Measurements from ENCODE around the gene EXOC6B.
A peak's percentile ranks its signal among the peaks of the same experiment; 100 is the strongest.

The EXOC6B gene

DNA sequence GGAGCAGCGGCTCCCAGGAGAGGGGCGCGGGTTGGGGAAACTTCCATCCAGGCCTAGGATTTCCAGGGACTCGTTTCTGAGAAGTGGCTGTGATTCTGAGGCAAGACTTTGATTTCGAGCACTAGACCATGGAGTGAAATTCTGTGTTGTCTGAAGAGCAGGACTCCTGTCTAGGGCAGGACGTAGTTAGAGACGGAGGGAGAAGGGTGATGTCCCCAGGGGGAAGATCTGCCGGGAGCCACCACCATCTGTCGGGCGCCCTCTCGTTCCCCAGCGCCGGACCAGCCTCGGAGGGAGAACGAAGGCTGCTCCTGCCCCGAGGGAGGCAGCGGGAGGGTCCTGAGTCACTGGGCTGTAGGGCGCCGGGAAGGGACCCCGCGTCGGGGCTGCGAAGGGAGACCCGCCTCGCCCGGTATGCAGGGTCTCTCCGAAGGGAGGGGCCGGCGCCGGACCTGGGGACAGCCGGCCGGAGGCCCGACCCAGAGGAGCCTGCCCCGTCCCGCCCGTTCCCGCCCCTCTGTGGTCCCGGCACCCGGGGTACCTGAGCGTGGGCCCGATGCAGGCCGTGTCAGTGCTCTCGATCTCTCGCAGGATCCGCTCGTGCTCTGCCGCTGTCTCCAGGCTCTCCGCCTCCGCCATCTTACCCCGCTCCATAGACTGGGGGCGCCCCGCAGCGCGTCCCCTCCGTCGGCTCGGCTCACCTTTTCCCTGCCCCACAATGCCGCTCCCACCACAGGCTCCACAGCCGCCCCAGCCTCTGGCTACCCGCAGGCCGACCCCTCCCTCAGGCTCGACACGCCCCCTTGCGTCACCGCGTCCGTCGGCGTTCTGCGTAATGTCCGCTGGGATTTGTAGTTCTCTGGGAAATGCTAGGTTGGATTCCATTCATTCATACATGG, at the start of gene EXOC6B:
TSS of gene EXOC6B (minus strand) at position 777 of the 899 bp plus-strand sequence.
- DNase-seq: peak; percentile 94

DNA sequence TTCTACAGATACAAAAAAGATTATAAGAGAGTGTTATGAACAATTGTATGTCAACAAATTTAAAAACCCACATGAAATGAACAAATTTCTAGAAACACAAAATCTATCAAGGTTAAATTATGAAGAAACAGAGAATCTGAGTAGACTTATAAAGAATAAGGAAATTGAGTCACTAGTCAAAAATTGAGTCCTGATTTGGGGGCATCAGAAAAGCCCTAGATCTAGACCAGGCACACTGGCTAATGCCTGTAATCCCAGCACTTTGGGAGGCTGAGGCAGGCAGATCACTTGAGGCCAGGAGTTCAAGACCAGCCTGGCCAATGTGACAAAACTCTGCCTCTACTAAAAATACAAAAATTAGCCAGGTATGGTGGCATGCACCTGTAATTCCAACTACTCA, 46.0 kb upstream of the EXOC6B start:
- no peak for DNase-seq

DNA sequence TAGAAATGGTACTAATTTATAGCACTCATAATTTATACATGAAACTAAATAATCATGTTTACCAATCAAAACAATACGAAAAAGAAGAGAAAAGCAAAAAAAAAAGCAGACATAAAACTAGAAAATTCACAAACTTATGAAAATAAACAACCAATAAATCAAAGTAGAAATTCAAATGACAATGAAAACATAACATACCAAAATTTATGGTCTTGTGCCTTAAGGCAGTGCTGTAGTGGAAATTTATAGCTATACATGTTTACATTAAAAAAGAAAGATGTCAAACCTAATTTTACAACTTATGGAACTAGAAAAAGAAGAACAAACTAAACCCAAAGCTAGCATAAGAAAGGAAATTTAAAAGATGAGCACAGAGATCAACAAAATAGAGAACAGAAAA, 45.2 kb upstream of the EXOC6B start:
- DNase-seq: no peak

DNA sequence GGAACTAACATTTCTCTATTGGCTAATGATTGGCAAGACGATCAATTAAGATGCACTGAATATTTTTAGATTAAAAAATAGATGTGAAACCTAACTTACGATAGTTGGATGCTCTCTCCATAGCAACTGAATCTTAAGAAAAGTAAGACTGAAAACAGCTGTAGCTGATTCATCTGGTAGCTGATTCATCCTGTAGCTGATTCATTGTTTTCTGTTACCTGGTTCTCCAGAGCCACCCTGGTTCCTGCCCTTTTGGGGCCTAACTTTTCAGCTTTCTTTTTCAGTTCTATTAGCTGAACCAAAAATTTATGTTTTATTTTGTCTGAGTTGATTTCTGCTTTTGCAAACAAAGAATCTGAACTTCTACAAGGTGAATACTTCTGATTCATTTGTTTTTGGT, 38.7 kb upstream of the EXOC6B start:
- DNase-seq: no peak

DNA sequence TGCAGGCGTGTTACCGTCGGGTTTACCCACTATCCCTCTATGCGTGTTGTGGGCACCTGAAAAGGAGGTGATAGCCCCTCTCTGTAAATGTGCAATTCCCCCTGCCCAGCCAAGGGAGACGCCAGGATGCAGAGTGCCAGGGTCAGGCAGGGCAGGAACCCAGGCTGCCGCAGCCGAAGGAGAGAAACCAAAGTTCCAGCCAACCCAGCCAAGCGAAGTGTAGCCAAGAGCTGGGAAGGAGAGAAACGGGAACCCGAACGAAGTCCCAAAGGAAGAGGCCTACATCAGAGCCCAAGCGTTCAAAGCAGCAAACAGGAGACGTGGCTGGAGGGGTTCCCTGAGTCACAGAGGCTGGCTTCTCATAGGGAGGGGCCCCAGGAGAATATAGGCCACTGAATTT, 37.2 kb upstream of the EXOC6B start:
- peak; percentile 31 for DNase-seq

DNA sequence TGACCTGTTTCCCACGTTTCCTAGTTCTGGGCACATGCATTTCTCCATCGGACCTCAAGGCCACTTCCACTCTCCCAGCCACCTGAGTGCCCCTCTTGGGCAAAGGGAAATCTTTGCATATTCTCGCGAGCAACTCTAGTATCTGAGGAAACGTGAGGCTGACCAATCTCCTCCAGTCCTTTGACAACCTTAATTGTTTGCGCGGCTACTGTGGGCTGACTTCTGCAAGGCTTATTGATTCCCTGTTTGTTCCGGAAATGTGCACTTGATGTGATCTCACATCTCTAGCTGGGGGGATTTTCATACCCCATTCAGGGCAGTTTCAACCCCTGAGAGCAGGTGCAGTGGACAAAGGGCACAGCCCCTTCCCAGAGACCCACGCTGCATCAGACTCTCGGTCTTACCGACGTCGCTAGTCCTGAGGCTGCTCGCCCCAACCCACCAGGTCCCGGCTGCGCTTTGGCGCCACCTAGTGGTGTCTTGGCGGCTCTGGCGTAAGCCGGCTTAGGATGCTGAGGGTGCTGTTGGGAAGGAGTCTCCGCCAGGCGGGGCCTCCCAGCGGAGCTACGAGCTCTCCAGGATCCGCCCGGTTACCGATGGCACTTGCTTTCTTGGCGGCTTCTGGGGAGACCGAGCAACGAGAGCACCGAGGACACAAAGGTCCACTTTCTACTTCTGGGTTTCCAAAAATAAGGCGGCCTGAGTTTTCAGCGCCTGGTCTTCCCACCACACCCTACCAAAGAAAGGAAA, 36.6 kb upstream of the EXOC6B start:
- DNase-seq: peak; percentile 92

DNA sequence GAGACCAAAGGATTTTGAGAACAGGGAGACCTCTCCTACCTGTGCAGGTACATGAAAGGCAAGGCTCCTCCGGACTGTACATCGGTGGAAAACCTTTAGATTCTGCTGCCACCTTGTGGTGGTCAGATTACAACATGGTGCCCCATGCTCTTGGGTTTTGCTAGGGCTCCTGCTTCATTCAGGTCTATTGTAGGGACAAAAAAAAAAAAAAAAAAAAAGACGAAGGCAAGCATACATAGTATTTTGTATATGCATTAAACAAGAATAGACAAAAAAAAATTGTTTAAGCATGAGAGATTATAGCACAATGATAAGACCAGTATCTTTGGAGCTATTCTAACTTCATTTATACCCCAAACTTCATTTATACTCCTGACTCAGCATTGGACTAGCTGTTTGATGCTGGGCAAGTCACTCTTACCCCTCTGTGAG, 34.0 kb upstream of the EXOC6B start:
- peak; percentile 84 for DNase-seq

DNA sequence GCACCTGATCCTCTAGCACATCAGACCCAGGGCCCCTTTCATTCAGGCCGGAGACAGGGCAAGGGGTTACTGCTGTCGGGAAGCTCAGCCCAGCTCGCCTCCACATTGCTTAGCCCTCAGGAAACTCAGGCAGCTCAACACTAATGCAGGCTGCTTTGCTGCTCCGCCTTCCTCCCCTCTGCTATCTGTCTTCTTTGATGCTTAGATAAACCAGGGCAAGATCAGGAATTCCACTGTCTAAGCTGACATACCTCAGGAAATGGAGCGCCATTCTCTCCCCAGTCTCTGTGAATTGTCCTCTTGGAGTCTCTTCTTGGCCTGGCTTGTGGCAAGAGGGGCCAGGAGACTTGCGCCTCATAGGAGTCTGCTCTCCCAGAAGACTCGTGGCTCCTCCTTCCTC, 25.5 kb upstream of the EXOC6B start:
- DNase-seq: no peak

DNA sequence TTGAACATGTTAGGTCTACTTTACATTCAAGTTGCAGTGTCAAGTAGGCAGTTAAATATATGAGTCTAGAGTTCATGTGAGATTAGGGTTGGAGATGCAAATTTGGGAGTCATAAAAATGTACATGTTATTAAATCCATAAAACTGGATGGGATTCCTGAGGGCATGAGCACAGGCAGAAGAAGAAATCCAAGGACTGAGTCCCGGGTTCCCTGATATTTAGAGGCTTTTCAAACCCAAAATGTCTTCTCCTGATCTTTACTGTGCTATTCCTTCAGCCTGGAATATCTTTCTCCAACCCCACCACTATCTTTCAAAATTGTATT, 23.3 kb upstream of the EXOC6B start:
- no peak for DNase-seq

DNA sequence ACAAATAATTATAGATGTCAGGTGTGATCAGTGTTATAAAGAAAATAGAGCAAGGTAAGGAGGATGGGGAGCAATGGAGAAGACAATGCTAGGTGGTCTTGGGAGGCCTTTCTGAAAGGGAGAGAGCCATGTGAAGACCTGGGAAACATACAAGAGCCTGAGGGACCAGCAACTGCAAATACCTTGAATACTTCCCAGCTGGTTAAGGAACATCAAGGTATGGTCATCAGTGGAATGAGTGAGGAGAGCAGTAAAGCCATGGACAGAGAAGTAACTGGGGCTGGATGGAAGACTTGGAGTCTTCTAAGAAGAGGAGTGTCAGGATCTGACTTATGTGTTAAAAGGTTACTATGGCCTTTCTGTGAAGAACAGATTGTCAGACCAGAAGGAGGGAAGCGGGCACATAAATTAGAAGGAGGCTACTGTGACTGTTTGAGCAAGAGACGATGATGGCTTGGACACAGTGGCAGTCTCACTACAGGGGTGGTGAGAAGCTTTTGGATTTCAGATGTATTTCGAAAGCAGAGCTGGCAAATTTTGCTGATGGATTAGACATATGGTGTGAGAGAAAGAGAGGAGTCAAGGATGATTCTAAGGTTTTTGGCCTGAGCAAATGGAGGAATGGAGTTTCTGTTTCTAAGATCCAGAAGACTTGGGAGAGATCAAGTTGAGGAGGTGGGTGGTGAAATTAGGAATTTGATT, 22.8 kb upstream of the EXOC6B start:
- DNase-seq: no peak

DNA sequence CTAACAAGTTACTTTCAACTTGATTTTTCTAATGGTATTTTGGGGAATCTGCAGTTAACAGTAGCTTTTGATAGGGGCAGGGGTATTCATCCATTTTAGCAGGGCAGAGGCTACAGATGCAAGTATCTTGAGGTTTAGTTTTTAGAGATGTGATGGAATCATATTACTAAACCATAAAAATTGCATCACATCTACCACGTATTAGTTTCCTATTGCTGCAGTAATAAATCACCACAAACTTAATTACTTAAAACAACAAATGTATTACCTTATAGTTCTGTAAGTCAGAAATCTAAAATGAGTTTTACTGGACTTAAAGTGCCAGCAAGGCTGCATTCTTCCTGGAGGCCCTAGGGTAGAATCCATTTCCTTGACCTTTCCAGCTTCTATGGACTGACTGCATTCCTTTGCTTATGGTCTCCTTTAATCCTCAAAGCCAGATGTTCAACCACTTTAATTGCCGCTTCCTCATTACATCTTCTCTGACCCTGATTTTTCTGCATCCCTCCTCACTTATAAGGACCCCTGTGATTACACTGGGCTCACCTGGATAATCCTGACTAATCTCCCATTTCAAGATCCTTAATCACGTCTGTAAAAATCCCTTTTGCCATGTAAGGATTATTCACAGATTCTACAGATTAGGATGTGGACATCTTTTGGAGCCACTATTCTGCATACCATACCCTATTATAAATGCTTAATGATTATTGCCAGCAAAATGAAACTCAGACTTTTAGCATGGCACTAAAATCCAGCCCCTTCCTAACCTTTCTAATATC, 21.9 kb upstream of the EXOC6B start:
- no peak for DNase-seq

DNA sequence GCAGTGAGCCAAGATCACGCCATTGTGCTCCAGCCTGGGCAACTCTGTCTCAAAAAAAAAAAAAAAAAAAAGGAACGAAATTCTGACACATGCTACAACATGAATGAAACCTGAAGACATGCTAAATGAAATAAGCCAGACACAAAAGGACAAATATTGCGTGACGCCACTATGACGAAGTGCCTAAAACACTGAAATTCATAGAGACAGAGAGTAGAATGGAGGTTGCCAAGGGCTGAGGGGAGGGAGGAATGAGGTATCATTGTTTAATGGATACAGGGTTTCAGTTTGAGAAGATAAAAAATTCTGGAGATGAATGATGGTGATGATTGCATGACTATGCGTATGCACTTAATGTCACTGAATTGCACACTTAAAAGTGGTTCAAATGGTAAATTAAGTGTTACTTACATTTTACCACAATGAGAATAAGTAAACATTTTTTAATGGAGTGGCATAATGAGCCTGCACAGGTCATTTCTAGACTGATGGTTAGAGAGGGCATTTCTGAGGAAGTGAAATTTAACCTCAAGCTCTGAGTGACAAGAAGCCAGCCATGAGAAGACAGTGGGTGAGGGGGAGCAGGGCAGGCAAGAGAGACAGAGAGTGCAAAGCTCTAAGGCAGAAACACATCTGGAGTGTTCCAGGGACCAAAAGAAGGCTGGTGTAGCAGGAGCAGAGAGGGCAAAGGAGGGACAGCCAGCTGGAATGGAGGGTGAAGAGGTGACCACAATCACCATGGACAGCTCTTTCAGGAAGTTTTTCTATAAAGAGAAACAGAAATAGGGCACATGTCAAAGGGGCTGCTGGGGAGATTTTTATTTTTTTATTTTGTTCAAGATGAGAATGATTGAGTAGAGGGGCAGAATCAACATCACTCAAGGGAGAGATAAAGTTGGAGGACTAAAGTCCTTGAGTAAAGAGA, 20.6 kb upstream of the EXOC6B start:
- DNase-seq: no peak

DNA sequence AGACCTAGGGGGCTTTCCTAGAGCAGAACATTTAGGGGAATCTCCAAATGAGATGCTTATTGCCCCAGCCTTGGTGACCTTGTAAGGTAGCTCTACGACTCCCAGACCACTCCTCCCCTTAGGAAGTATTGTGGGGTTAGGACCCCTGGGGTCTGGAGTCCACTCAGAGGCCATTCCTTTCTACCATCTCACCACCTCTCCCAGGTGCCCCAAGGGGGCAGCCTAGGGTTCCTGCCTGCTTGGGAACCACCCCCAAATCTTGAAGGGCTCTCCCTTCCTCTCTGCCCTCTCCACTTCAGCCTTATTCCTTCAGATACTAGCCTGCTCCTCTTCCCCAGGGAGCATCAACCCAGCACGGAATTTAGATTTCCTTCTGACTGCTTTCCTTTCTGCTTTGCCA, 17.5 kb upstream of the EXOC6B start:
- no peak for DNase-seq

DNA sequence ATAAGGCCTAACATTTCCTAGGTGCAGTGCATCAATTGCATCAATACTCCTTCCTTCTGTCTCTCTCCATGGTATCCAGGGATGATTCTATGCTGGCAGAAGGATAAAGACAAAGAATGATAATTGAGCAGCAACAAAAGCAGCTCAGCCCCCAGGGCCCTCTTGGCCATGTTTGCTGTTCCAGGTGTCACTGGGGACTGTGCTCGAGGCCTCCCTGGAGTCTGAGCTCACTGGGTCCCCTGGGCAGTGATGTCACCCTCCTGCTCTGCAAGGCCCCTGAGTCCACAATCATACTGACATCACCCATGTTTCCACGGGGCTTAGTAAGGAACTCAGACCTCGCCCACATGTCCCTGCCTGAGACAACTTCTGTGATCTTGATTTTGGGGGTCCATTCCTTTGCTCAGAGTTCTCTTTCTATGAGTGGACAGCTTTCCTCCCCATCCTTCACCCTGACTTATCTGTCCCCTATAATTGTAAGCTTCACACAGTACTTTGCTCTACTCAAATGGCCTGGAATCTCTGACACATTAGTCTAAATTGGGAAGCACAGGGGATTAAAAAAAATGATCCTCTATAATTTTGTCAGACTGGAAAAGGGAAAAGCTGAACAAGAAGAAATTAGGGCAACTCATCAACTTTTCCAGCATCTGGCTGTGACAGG, 15.8 kb upstream of the EXOC6B start:
- DNase-seq: peak; percentile 83

DNA sequence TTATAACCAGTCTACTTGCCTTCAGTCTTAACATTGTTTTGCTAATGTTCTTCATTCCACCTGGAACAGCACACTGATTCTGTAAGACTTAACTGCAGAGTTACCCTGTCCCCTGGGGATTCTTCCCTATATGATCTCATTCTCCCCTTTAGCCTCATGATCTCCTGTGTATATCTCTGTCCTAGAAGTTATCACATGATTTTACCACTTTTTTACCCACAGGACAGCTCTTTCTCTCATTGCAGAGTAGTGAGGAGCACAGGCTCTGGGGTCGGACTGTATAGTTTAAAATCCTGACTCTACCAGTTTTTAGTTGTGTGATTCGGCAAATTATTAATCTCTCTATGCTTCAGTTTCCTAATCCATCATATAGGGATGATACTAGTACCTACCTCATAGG, 14.2 kb upstream of the EXOC6B start:
- DNase-seq: no peak

DNA sequence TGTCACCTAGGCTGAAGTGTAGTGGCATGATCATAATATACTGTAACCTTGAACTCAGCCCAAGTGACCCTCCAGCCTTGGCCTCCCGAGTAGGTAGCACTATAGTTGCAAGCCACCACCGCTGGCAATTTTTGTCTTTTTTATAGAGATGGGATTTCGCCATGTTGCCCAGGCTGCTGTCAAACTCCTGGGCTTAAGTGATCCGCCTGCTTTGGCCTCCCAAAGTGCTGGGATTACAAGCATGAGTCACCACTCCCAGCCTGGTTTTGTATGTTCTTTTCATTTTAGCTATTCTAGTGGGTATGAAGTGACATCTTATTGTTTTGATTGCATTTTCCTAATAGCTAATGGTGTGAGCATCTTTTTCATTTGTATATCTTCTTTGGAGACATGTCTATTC, 11.3 kb upstream of the EXOC6B start:
- DNase-seq: no peak

DNA sequence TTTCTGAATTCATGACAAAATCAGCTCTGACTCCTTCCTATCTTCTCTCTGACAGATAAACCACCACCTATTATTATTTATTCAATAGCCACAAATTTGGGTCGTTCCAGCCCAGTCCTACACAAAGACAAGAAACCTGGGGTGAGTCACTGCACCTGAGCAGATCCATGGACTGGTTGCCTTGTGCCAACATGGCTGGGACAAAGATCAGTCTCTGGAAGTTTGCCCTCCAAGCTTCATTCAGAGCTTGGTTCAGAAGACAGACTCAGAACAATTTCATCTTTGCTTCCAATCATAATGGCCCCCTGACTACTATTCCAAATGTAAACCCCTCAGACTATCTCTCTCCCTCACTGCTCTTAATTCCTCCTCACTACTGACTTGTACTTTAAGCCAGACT, 9.6 kb upstream of the EXOC6B start:
- DNase-seq: no peak

DNA sequence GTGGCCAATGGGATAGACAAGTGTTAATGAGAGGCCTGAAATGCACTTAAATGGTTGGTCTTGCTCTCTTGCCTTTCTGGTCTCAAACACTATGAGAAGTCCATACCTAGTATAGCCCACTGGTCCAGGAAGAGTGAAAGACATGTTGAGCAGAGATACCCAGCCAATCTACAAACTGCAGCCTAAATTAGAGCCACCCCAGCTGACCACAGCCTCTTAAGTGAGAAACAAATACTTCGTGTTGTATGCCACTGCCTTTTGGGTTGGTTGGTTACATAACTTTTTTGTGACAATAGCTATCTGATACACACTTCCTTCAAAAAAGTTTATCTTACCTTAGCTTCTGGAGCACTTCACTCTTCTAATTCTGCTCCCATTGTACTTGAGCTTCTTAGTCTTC, 8.8 kb upstream of the EXOC6B start:
- DNase-seq: no peak

DNA sequence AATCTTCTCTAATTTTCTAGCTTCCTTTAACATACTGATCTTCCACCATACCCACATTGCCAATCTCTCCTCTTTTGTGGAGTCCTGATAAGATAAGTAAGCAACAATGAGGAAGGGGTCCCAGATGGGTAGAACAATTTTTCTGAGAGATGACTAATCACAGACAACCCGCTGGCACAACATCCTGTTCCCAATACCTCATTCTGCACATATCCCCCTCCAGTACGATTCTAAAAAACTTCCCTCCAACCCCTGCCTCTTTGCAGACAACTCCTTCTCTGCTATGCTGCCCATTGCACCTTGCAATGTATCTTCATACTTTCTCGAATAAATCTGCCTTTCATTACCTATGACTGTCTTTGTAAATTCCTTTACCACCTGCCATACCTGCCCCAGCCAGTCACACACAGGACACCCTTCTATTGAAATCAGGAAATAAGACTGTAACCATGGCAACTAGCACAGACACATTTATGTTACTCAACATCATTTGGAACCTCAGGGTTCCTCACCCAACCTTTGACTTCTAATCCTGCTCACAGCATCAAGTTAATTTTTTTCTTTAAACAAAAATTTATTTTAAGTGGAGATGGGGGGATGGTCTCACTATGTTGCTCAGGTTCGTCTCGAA, 7.4 kb upstream of the EXOC6B start:
- no peak for DNase-seq

DNA sequence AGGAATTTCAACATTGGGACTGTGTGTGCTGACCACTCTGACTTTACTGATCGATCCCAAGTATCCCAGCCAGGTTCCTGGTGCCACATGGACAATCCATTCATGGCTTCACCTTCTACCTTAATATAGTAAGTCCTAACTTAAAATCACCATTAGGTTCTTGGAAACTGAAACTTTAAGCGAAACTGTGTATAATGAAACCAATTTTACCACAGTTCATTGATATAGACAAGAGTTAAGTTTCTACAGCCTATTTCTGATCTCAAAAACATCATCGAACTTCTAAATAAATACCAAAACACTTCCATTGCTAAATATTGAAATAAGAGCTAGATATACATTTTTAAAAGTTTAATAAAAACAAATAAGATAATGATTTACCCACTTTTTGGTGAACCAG, 4.4 kb upstream of the EXOC6B start:
- no peak for DNase-seq
